ENCODE results near the gene UMODL1.

DNA sequence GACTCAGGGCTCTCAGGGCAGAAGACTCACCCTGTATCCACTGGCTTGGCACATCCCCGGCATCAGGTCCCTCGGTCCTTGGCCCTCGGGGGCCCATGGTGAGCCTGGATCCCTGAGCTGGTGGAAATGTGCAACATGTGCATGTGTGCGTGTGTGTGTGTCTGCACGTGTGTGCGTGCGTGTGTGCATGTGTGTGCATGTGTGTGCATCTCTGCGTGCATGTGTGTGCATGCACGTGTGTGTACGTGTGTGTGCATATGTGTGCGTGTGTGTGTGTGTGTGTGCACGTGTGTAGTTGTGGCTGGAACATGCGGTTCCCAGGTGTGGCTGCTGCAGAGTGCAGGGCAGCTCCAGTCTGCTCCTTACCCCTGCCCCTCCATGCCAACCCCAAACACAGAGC lies 51.3 kb downstream of the UMODL1 start:
- TF ChIP-seq, protein P1, sequence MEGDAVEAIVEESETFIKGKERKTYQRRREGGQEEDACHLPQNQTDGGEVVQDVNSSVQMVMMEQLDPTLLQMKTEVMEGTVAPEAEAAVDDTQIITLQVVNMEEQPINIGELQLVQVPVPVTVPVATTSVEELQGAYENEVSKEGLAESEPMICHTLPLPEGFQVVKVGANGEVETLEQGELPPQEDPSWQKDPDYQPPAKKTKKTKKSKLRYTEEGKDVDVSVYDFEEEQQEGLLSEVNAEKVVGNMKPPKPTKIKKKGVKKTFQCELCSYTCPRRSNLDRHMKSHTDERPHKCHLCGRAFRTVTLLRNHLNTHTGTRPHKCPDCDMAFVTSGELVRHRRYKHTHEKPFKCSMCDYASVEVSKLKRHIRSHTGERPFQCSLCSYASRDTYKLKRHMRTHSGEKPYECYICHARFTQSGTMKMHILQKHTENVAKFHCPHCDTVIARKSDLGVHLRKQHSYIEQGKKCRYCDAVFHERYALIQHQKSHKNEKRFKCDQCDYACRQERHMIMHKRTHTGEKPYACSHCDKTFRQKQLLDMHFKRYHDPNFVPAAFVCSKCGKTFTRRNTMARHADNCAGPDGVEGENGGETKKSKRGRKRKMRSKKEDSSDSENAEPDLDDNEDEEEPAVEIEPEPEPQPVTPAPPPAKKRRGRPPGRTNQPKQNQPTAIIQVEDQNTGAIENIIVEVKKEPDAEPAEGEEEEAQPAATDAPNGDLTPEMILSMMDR (IDR thresholded peaks at IDR 0.05; ENCODE audit: insufficient read depth, low read length), result no peak
- TF ChIP-seq SPI1 (IDR thresholded peaks at IDR 0.05; ENCODE audit: borderline replicate concordance, low read depth), result no peak
